ENCODE results near the gene PLCH1. TPM values are rescaled to one million over a fixed set of nuclear protein-coding genes. Genes with fewer than 3 reads are reported as not detected.

The PLCH1 gene
- total and polyA plus RNA-seq, 2 experiments from 2014 or later: 8.1 to 25.3 TPM

DNA sequence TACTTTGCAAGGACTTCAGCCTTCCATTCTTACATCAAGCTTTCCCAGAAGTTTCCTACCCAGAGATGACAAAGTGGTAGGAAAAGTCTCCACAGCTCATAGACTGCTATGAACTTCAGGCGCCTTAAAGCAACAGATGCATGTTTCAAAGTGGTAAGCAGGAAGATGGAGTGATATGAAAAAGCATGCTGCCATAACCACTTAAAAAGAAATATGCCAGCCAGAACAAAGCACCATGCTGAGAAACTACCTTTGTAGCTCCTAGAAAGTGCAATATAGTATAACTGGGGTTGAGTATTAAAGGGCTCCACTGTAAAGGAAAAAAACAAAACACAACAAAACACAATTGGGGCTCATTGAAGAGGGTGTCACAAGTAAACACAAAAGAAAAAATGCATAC lies 259.0 kb downstream of the PLCH1 start:
- TF ChIP-seq CREB1 (CRISPR knock-in tag; IDR thresholded peaks at IDR 0.05; ENCODE audit: low read depth) (no peak), CTCF (conservative IDR thresholded peaks at IDR 0.05; ENCODE audit: low read depth in 2 of 2) (no peak), ZNF114 (CRISPR knock-in tag; IDR thresholded peaks at IDR 0.05) (no peak), EZH2phosphoT487 (IDR thresholded peaks at IDR 0.05; ENCODE audit: unreplicated experiment) (no peak), POLR2AphosphoS5 (IDR thresholded peaks at IDR 0.05; ENCODE audit: low read depth) (no peak), JUNB (IDR thresholded peaks at IDR 0.05; ENCODE audit: unreplicated experiment) (no peak), NANOG (IDR thresholded peaks at IDR 0.05; ENCODE audit: borderline replicate concordance) (no peak), EZH2 (IDR thresholded peaks at IDR 0.05; ENCODE audit: low read depth, unreplicated experiment) (no peak), ZNF462 (CRISPR knock-in tag; IDR thresholded peaks at IDR 0.05) (no peak), REST (IDR thresholded peaks at IDR 0.05; ENCODE audit: unreplicated experiment) (no peak), ZNF331 (CRISPR knock-in tag; IDR thresholded peaks at IDR 0.05; ENCODE audit: low read depth) (no peak), STAT1 (IDR thresholded peaks at IDR 0.05; ENCODE audit: unreplicated experiment) (no peak), ETS1 (IDR thresholded peaks at IDR 0.05) (no peak)
- H3K4me3 Mint-ChIP-seq: no peak overlapping the region

More for the DNA sequence above, 259.0 kb downstream of the PLCH1 start:
- Histone ChIP-seq H3K27me3 (ENCODE audit: insufficient read depth) (no peaks in the 10 kb centered on the region), H3K9me2 (ENCODE audit: insufficient read depth) (no peaks in the 10 kb centered on the region), H2AFZ (no peak overlapping the region), H3K79me2 (replicated peaks; ENCODE audit: insufficient read depth) (no peaks in the 10 kb centered on the region), H3K4me1 (ENCODE audit: insufficient read depth) (no peaks in the 10 kb centered on the region), H3K36me3 (ENCODE audit: insufficient read depth) (no peaks in the 10 kb centered on the region), H3F3A (replicated peaks; ENCODE audit: low read depth) (no peaks in the 10 kb centered on the region), H3K4me3 (no peak overlapping the region), H3K4me2 (no peak overlapping the region), H3K27ac (ENCODE audit: low read depth) (no peak overlapping the region), H4K20me1 (replicated peaks; ENCODE audit: insufficient read depth) (no peaks in the 10 kb centered on the region)
- DNase-seq (ENCODE audit: low spot score) (no peak), ATAC-seq (no peak)
- peaks cover 12% of the 10 kb centered on the region for H3K36me3 Mint-ChIP-seq (ENCODE audit: low read depth)
- H3K4me1 Mint-ChIP-seq: no peaks in the 10 kb centered on the region
- no peak overlapping the region for H3K27ac Mint-ChIP-seq
- no peaks in the 10 kb centered on the region for H3K9me3 Mint-ChIP-seq
- peaks cover 2% of the 10 kb centered on the region for H3K27me3 Mint-ChIP-seq (ENCODE audit: insufficient read depth, low read depth, poor library complexity)
